ENCODE data around the gene METTL21A. TPM values are rescaled to one million over a fixed set of nuclear protein-coding genes. Genes with fewer than 3 reads are reported as not detected.

The METTL21A gene
- total and polyA plus RNA-seq, 2 of the 4 experiments (the other 2 are of a cell fraction), result 5.9 to 11.6 TPM

- Histone ChIP-seq H4K5ac (ENCODE audit: low read depth, low read length) (no peak overlapping the region), H3K4me1 (ENCODE audit: control insufficient read depth, insufficient read depth, low read length) (peaks cover 9% of the 10 kb centered on the region; the same call in 1 of the 2 replicates), H4K8ac (ENCODE audit: low read depth in 2 of 2, low read length in 2 of 2) (no peak overlapping the region), H4K91ac (ENCODE audit: insufficient read depth, low read depth, low read length) (no peak overlapping the region), H3K79me1 (ENCODE audit: low read depth in 1 of 2, low read length in 2 of 2) (no peaks in the 10 kb centered on the region), H3K9ac (ENCODE audit: low read depth, low read length) (no peak overlapping the region), H3K27me3 (ENCODE audit: control insufficient read depth, insufficient read depth, low read length) (no peaks in the 10 kb centered on the region), H3K4me2 (ENCODE audit: low read depth, low read length) (no peak overlapping the region), H3K9me3 (ENCODE audit: control insufficient read depth, insufficient read depth, low read length) (no peaks in the 10 kb centered on the region), H3K56ac (ENCODE audit: extremely low read depth, insufficient read depth, low read length) (no peak overlapping the region), H2AFZ (replicated peaks; ENCODE audit: low read length, poor library complexity) (no peak overlapping the region), H2BK15ac (ENCODE audit: low read depth, low read length) (no peak overlapping the region), H3K18ac (ENCODE audit: low read depth, low read length) (no peak overlapping the region), H3K9me1 (ENCODE audit: insufficient read depth, low read length) (0 out of 2 replicates have a peak, but pooled peaks cover 3% of the 10 kb centered on the region), H3K4ac (ENCODE audit: low read depth, low read length) (no peak overlapping the region), H3K27ac (ENCODE audit: insufficient read depth, low read length) (no peak overlapping the region), H2AK9ac (replicated peaks; ENCODE audit: low read depth, low read length, poor library complexity) (no peak overlapping the region), H3K4me3 (ENCODE audit: insufficient read depth, low read depth, low read length) (no peak overlapping the region), H2AK5ac (ENCODE audit: low read depth, low read length) (no peak overlapping the region), H2BK120ac (ENCODE audit: low read depth, low read length) (no peak overlapping the region), H2BK20ac (ENCODE audit: low read depth, low read length) (no peak overlapping the region), H3K36me3 (ENCODE audit: control insufficient read depth, insufficient read depth, low read length) (no peaks in the 10 kb centered on the region), H3K23ac (ENCODE audit: low read depth, low read length) (no peak overlapping the region), H3K14ac (replicated peaks; ENCODE audit: low read depth, low read length) (no peak overlapping the region), H2BK5ac (ENCODE audit: low read depth, low read length, poor library complexity, severe bottlenecking) (no peak overlapping the region), H4K20me1 (ENCODE audit: insufficient read depth, low read length) (no peaks in the 10 kb centered on the region)
- no peak for TF ChIP-seq NFE2L2 (IDR thresholded peaks at IDR 0.05; ENCODE audit: low read depth, low read length)
- no peak for TF ChIP-seq CEBPB (IDR thresholded peaks at IDR 0.05; ENCODE audit: low read depth, low read length)
- no peak for TF ChIP-seq MAZ (IDR thresholded peaks at IDR 0.05; ENCODE audit: borderline replicate concordance, low read depth, low read length)
- TF ChIP-seq POLR2A (IDR thresholded peaks at IDR 0.05; ENCODE audit: low read depth, low read length), result no peak
- TF ChIP-seq, protein P1, sequence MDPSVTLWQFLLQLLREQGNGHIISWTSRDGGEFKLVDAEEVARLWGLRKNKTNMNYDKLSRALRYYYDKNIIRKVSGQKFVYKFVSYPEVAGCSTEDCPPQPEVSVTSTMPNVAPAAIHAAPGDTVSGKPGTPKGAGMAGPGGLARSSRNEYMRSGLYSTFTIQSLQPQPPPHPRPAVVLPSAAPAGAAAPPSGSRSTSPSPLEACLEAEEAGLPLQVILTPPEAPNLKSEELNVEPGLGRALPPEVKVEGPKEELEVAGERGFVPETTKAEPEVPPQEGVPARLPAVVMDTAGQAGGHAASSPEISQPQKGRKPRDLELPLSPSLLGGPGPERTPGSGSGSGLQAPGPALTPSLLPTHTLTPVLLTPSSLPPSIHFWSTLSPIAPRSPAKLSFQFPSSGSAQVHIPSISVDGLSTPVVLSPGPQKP (IDR thresholded peaks at IDR 0.05; ENCODE audit: borderline replicate concordance, low read depth, low read length), result no peak
- BruUV-seq (replicated peaks), result no TSS peak
- ChIA-PET POLR2A (ENCODE audit: unreplicated experiment) (no interaction called here), CTCF (no interaction called here)
- dilution Hi-C loops (cut with HindIII; ENCODE audit: low sequenced_read_pairs, unreplicated experiment), result no loop called here
- intact Hi-C loops (cut with micrococcal nuclease), result loop anchor here (10.0 kb wide), 1 partner anchor 935 kb away; no protein-coding TSS in a partner anchor
- ATAC-seq (ENCODE audit: low read depth) (no peak), DNase-seq (no peak)
- WGBS, 2 experiments (ENCODE audit: extremely low coverage in 2 of 2, insufficient read length in 1 of 2), result no CpG with 5 or more reads among the region's 1 CpG
- in situ Hi-C loops (cut with MboI; ENCODE audit: low sequenced_read_pairs), result loop anchor here (25.0 kb wide), 1 partner anchor 433 kb away; no protein-coding TSS in a partner anchor
Observed at GRCh38 chr2:207629553-207629952, 4.4 kb upstream of the METTL21A start.
